ENCODE data around the gene TMEM187.

TMEM187 gene

GRCh38 chrX:153935326-153935851, 37.2 kb upstream of the TMEM187 start:
- DNase-seq = no peak

GRCh38 chrX:153937056-153937455, 35.5 kb upstream of the TMEM187 start:
- no peak for DNase-seq

DNA sequence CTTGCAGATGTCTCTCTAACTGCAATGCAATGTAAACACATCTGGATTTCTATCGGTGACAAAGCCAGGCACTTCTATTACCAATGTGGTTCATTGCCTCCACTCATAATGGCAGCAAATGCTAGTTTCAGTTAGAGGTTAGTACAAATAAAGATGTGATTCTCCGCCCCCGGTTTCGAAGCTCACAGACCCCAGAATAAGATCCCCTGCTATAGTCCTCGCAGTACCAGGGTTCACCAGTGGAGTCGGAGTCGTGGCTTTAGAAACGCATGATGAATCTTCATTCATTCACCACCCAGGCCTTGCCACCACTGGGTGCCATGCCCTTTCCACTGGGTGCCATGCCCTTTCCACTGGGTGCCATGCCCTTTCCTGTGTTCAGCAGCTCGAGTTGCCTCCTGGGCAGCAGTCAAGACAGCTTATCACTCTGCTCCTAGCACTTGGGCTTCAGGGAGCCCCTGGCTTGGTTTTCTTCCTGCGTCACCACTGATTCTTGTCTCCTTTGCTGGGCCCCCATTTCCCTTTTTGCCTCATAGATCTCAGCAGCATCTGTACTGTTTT, 34.2 kb upstream of the TMEM187 start:
- no peak for DNase-seq

- DNase-seq = no peak
Observed at GRCh38 chrX:153939573-153939972, 33.0 kb upstream of the TMEM187 start.

GRCh38 chrX:153941336-153942252, 31.0 kb upstream of the TMEM187 start:
- no peak for DNase-seq

- no peak for DNase-seq
Observed at GRCh38 chrX:153944140-153944799, 28.3 kb upstream of the TMEM187 start, which contains the start of gene RENBP. RENBP (minus strand) TSS chrX:153944643; CDS start chrX:153944610, 33 bp downstream.

DNA sequence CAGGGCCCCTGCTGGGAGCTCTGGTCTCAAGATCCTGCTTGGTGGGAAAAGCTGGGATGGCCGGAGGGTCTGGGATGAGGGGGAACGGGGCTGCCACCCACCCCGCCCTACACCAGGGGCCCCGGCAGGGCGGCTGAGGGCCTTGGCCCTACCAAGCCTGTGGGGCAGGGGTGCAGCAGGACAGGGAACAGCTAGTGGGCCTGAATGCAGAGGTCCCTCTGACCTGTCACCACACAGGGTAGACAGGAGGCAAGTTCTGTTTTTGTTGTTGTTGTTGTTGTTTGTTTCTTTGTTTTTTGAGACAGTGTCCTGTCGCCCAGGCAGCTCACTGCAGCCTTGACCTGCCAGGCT, 27.8 kb upstream of the TMEM187 start:
- no peak for DNase-seq

- DNase-seq = no peak
Observed at GRCh38 chrX:153945956-153946943, 26.3 kb upstream of the TMEM187 start.

- peak; percentile 44 for DNase-seq
Observed at GRCh38 chrX:153947009-153947769, 25.4 kb upstream of the TMEM187 start.

- DNase-seq = no peak
Observed at GRCh38 chrX:153948002-153948466, 24.5 kb upstream of the TMEM187 start.

DNA sequence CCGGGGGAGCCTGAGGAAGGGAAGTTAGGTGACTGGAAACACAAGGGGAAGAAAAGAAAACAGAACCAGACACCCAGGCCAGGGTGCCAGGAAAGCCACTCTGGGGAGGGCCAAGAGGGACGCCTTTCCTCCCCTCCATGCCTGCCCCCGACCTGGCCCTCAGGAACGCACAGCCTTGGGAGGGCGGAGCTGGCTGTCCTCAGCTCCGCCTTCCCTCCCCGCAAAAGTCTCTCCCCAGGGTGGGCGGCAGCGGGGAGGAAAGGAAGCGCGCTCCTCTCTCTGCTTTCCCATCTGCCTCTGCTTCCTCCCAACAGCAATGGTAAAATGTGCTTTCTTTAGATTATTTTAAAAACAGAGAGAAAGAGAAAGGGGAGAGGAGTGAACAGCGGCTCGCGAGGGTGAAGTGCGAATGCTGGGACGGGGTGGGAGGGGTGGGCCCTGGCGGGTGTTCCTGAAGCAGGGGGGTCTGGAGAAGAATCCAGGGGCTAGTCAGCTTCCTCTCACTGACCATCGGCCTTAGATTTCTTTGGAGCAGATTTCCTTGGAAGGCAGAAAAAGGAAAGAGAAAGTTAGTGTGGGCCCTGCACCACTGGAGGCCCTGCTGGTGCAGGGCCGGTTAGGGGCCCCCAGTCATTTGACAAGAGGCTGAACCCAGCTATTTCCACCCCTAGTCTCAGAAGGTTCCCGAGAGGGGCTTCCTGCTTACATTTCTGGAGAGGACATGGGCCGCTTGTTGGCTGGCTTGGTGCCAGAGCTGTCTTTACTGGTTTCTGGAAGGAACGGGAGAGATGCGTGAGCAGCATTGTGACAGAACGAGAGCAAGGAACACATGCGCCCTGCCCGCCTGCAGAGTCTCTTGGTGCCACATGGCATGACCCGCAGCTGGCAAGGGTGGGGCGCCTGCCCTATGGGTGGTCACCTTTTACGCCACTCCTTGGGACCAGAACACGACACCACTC, 23.4 kb upstream of the TMEM187 start:
- DNase-seq = no peak

DNA sequence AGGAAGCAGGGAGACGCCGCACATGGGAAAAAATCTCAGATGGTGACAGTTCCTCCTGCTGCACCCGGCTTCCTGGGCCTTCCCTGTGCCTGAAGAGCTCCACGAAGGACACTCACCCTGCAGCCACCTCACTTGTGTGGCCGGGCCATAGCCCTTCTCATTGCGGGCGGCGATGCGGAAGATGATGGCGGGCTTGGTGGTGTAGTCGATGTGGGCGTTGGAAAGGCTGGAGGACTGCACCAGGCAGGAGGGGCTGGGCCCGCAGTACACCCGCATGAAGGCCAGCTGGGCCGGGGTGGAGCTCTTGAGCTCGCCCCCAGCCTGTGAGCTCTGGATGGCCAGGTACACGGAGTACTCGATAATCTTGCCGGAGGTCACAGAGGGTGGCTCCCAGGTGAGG, 22.4 kb upstream of the TMEM187 start:
- no peak for DNase-seq

DNA sequence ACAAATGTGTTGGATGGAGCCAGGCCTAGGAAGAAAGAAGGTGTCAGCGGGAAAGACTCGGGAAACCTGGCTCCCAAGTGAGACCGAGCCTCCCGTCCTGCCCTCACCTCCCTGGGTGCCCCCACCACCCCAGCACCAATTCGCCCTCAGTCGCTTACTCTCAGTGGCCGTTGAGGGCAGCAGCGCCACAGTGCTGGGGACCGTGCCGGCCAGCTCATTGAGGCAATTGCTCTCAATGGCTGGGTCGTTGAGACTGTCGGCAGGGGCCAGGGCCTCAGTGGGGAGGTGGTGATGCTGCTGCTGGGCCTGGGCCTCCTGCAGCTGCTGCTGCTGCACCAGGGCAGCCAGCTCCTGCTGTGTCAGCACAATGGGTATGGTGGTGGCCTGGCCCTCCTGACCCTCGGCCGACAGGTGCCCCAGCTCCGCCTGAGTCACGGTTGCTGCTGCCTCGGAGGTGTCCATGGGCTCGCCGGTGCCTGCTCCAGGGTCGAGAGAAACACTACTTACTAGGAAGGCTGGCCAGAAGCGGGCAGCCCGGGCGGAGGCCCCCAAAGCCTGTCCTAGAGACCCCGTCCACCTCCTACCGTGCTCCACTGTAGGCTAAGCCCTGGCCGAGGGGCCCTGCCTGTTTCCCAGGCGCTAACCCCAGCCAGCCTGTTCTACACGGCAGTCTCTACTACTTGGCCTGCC, 20.7 kb upstream of the TMEM187 start:
- no peak for DNase-seq

DNA sequence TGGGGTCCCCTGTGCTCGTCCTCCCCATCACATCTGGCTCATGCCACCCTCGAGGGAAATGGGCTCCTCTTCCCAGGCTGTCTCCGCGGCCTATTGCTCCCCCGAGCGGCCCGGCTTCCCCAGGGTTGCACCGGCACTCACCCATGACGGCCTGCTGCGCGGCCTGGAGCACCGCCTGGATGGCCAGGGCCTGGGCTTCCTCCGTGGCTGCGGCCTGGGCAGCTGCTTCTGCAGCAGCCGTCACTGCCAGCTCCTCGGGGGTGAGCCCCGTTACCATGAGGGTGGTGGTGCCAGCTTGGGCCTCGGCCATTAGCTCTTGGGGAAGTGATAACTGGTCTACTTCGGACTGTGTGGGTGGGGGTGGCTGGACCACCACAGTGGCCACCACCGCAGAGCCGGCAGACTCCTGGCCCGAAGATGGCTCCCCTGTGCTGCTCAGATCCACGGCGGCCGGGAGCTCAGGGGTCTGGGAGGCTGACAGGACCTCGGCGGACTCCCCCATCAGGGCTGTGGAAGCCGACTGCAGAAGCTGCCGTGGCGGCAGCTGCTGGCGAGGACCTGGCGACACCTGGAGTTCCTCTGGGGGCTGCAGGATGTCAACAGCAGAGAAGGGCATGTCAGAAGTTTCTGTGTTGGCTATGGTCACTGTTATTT, 20.1 kb upstream of the TMEM187 start:
- no peak for DNase-seq

DNA sequence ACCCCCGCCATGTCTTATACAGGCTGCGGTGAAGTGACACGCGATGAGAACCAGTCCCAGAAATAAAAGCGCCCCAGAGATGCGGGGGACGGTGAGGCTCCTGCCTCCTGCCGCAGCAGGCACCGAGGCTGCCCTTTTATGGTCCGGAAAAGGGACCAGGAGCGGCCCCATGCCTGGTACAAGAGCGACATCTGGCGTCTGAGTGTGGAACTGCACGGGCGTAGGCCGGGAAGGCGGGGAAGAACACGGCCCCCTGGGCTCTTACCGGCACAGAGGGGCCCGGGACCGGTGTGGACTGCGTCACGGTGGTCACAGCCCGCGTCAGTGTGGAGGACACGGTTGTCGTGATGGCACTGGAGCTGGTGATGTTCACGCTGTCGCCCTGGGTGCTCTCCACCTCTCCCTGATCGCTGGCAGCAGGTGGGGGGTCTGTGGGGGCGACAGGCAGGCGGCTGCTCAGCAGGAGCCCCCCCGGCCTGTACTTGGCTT, 19.2 kb upstream of the TMEM187 start:
- no peak for DNase-seq

- no peak for DNase-seq
Observed at GRCh38 chrX:153953892-153954557, 18.5 kb upstream of the TMEM187 start.

- DNase-seq = no peak
Observed at GRCh38 chrX:153954558-153955227, 17.9 kb upstream of the TMEM187 start.
